Putamen (tissue), 1 donor: ENCODE data around the gene HSPA12B.

ENCODE experiments used
- DNase-seq: peaks from one replicate; pipeline ENCODE4 v3.0.0-alpha.2; 2016; ENCODE audit warnings: low spot score

The HSPA12B gene

GRCh38 chr20:3749087-3749688, 16.7 kb downstream of the HSPA12B start:
- no peak for DNase-seq

- no peak for DNase-seq
Observed at GRCh38 chr20:3749689-3750531, 17.4 kb downstream of the HSPA12B start.

GRCh38 chr20:3751305-3751674, 18.8 kb downstream of the HSPA12B start:
- no peak for DNase-seq

GRCh38 chr20:3751675-3752385, 19.3 kb downstream of the HSPA12B start:
- DNase-seq = no peak

- DNase-seq = no peak
Observed at GRCh38 chr20:3752386-3752759, 19.9 kb downstream of the HSPA12B start.

GRCh38 chr20:3753098-3753497, 20.6 kb downstream of the HSPA12B start:
- DNase-seq = peak; percentile 63

- no peak for DNase-seq
Observed at GRCh38 chr20:3753501-3754275, 21.2 kb downstream of the HSPA12B start.

GRCh38 chr20:3754276-3754630, 21.8 kb downstream of the HSPA12B start:
- no peak for DNase-seq

- no peak for DNase-seq
Observed at GRCh38 chr20:3755269-3755668, 22.8 kb downstream of the HSPA12B start.

GRCh38 chr20:3755814-3756480, 23.5 kb downstream of the HSPA12B start:
- DNase-seq = no peak

GRCh38 chr20:3757268-3757667, 24.8 kb downstream of the HSPA12B start:
- no peak for DNase-seq

GRCh38 chr20:3758566-3758965, 26.1 kb downstream of the HSPA12B start:
- DNase-seq = no peak

- no peak for DNase-seq
Observed at GRCh38 chr20:3759316-3759823, 26.9 kb downstream of the HSPA12B start.

- DNase-seq = no peak
Observed at GRCh38 chr20:3759884-3760283, 27.4 kb downstream of the HSPA12B start.

- DNase-seq = no peak
Observed at GRCh38 chr20:3760655-3761348, 28.3 kb downstream of the HSPA12B start.

GRCh38 chr20:3763671-3764601, 31.5 kb downstream of the HSPA12B start:
- DNase-seq = no peak

GRCh38 chr20:3764659-3765058, 32.2 kb downstream of the HSPA12B start:
- no peak for DNase-seq

GRCh38 chr20:3765171-3765882, 32.8 kb downstream of the HSPA12B start:
- DNase-seq = no peak

GRCh38 chr20:3766422-3767109, 34.1 kb downstream of the HSPA12B start:
- DNase-seq = no peak
